ENCODE data around the gene PTPRK. TPM values are rescaled to one million over a fixed set of nuclear protein-coding genes. Genes with fewer than 3 reads are reported as not detected.

PTPRK gene
- total RNA-seq, 1 experiment from 2014 or later: 34.2 TPM

DNA sequence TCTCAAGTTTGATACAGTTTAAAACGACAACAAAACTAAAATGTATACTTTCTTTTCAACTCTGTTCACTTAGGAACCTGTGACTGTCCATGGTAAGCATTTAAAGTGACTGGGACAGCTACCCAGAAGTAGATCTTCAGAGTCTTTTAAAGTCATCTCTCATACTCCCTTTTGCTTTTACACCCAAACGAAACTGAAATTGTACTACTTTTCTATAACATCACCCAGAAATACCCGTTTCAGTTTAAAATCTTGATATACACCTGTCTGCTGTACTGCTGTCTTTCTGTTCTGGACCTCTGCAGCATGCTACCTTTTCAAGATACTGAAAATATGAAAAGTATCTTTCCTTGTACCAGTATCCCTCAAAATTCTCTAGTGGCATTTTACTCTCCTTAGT is 449.2 kb downstream of the PTPRK start:
- Histone ChIP-seq H4K20me1 (ENCODE audit: insufficient read depth) (no peaks in the 10 kb centered on the region), H3K9me2 (ENCODE audit: insufficient read depth) (no peaks in the 10 kb centered on the region), H3K4me2 (ENCODE audit: low read length) (no peak overlapping the region), H3K9me3 (ENCODE audit: control insufficient read depth in 1 of 2, insufficient read depth in 1 of 2, low read depth in 1 of 2, low read length in 2 of 2) (no peaks in the 10 kb centered on the region), H3K36me3 (ENCODE audit: control insufficient read depth in 1 of 2, insufficient read depth in 2 of 2, low read length in 2 of 2) (no peaks in the 10 kb centered on the region), H3K9ac (ENCODE audit: low read length) (no peak overlapping the region), H2AFZ (ENCODE audit: low read depth, low read length, poor library complexity, severe bottlenecking) (no peak overlapping the region), H3K79me2 (ENCODE audit: insufficient read depth, low read length) (no peaks in the 10 kb centered on the region), H3K27me3 (ENCODE audit: insufficient read depth, low read length) (no peaks in the 10 kb centered on the region), H3K27ac (ENCODE audit: low read depth, low read length) (no peak overlapping the region), H3K4me3 (replicated peaks in 1 of 2; ENCODE audit: low read depth in 1 of 2, low read length in 2 of 2) (no peak overlapping the region), H3K4me1 (ENCODE audit: control insufficient read depth in 1 of 2, insufficient read depth in 2 of 2, low read length in 2 of 2) (no peaks in the 10 kb centered on the region)
- ChIA-PET RAD21 (ENCODE audit: low non-redundant PET in 1 of 2, low total read pairs in 2 of 2, uncharacterized antibody in 2 of 2, unreplicated experiment in 2 of 2) (no interaction called here), CTCF (no interaction called here), POLR2A (no interaction called here)
- DNase-seq (ENCODE audit: low read depth, low spot score) (no peak), ATAC-seq (no peak)
- BruUV-seq (replicated peaks): no TSS peak
- TF ChIP-seq ZNF274 (IDR thresholded peaks at IDR 0.05; ENCODE audit: low read depth, low read length): no peak
- TF ChIP-seq SIN3A (IDR thresholded peaks at IDR 0.05; ENCODE audit: low read depth): no peak
- TF ChIP-seq ZFX (IDR thresholded peaks at IDR 0.05): no peak
- TF ChIP-seq EZH2 (IDR thresholded peaks at IDR 0.05): no peak
- TF ChIP-seq POLR2A (IDR thresholded peaks at IDR 0.05; ENCODE audit: borderline replicate concordance, extremely low read depth, insufficient read depth, insufficient read length): no peak
- TF ChIP-seq FOSL1 (IDR thresholded peaks at IDR 0.05; ENCODE audit: low read depth): no peak
- no peak for TF ChIP-seq RAD21 (IDR thresholded peaks at IDR 0.05; ENCODE audit: low read depth)
- TF ChIP-seq TCF7L2 (IDR thresholded peaks at IDR 0.05; ENCODE audit: borderline replicate concordance, extremely low read depth, insufficient read depth, insufficient read length): no peak
- TF ChIP-seq ZBTB33 (IDR thresholded peaks at IDR 0.05; ENCODE audit: extremely low read depth, insufficient replicate concordance, low read length): no peak
- no peak for TF ChIP-seq CTCF (IDR thresholded peaks at IDR 0.05 in 2 of 3, conservative IDR thresholded peaks at IDR 0.05 in 1 of 3; ENCODE audit: borderline replicate concordance in 1 of 3, insufficient read depth in 1 of 3, low read depth in 2 of 3, low read length in 2 of 3)
- TF ChIP-seq POLR2AphosphoS5 (IDR thresholded peaks at IDR 0.05; ENCODE audit: low read depth, low read length): no peak
- intact Hi-C loops (cut with micrococcal nuclease): no loop called here
